ENCODE data around the gene DEPDC4.
"Not testable (repeated sequence)": the region's sequence is repeated elsewhere in the genome, so short reads cannot be mapped to it uniquely, and the experiment has no call there.

The DEPDC4 gene

DNA sequence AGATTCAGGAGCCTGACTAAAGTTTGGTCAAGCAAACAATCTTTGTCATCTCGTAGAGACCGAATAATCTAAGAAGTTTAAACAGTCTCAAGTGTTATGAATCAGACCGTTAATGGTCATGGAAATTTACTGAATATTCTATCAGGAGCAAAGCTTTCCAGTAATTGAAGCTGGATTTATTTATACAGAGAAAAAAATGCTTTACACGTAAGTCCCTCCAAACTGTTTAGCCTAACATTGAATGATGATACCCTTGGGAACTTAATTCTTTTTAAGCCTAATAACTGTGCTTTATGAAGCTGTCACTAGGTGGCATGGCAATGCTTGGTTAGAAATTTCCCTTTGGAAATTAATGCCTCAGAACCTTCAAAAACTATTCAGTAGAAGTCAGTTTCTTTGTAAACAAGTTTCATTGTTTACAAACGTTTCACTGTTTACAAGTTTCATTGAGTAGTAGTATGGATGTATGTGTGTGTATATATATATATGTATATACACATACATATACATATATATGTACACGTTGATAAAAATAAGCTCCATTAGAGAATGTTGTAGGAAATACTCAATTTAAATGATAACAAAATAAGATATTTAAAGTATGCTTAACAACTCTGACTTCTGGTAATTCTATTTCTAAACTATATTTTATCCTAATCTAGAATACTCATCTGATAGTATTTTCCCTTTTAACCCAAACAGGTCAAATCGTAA, 32.1 kb downstream of the DEPDC4 start:
- H3K27ac ChIP-seq (ENCODE audit: low read depth, low read length), result no peak overlapping the region

DNA sequence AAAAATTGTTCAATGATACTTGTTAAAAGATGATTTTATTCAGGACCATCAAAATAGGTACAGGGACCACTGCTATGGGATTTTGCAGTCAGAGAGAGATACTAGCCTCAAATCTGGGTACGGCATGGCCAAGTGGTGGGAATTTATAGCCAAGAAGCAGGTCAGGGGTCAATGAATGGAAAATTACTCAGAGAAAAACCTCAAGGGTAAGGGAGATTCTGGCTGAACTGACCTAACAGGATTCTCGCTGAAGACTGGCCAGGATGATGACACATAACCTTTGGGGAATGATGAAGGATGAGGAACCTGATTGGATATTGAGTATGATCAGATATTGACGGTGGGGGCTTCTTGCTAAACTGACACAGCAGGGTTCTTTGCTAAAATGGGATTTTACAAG, 32.7 kb downstream of the DEPDC4 start:
- no peaks in the 10 kb centered on the region for H3K9me3 ChIP-seq (ENCODE audit: control insufficient read depth, insufficient read depth, low read length)
- H3K27me3 ChIP-seq (ENCODE audit: control insufficient read depth, insufficient read depth, low read length), result no peaks in the 10 kb centered on the region
- H3K4me1 ChIP-seq (ENCODE audit: control insufficient read depth, insufficient read depth, low read length), result no peaks in the 10 kb centered on the region
- H3K36me3 ChIP-seq (ENCODE audit: control insufficient read depth, insufficient read depth, low read length), result no peaks in the 10 kb centered on the region
- no peak overlapping the region for H3K9ac ChIP-seq (ENCODE audit: low read depth, low read length)
- H3K4me3 ChIP-seq (ENCODE audit: low read depth, low read length), result no peak overlapping the region
- H3K27ac ChIP-seq (ENCODE audit: low read depth, low read length), result no peak overlapping the region

More for the DNA sequence above, 32.1 kb downstream of the DEPDC4 start:
- Histone ChIP-seq H3K4me1 (ENCODE audit: control insufficient read depth, insufficient read depth, low read length) (no peaks in the 10 kb centered on the region), H3K9ac (ENCODE audit: low read depth, low read length) (no peak overlapping the region), H3K27me3 (ENCODE audit: control insufficient read depth, insufficient read depth, low read length) (no peaks in the 10 kb centered on the region), H3K4me3 (ENCODE audit: low read depth, low read length) (no peak overlapping the region), H3K9me3 (ENCODE audit: control insufficient read depth, insufficient read depth, low read length) (no peaks in the 10 kb centered on the region), H3K36me3 (ENCODE audit: control insufficient read depth, insufficient read depth, low read length) (no peaks in the 10 kb centered on the region)

DNA sequence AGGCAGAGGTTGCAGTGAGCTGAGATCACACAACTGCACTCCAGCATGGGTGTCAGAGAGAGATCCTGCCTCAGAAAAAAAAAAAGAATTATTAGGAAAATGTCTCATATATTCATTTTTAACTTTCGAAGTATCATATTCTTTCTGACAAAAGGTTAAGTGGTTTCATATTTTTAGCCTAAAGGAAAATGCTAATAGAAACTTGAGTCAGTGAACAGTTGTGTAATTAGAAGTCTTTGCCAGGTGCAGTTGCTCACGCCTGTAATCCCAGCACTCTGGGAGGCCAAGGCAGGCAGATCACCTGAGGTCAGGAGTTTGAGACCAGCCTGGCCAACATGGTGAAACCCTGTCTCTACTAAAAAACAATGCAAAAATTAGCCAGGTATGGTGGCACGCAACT, 35.0 kb downstream of the DEPDC4 start:
- not testable (repeated sequence) for H3K4me1 ChIP-seq (ENCODE audit: control insufficient read depth, insufficient read depth, low read length); H3K9ac ChIP-seq (ENCODE audit: low read depth, low read length); H3K27ac ChIP-seq (ENCODE audit: low read depth, low read length); H3K27me3 ChIP-seq (ENCODE audit: control insufficient read depth, insufficient read depth, low read length); H3K36me3 ChIP-seq (ENCODE audit: control insufficient read depth, insufficient read depth, low read length); H3K4me3 ChIP-seq (ENCODE audit: low read depth, low read length); H3K9me3 ChIP-seq (ENCODE audit: control insufficient read depth, insufficient read depth, low read length)

DNA sequence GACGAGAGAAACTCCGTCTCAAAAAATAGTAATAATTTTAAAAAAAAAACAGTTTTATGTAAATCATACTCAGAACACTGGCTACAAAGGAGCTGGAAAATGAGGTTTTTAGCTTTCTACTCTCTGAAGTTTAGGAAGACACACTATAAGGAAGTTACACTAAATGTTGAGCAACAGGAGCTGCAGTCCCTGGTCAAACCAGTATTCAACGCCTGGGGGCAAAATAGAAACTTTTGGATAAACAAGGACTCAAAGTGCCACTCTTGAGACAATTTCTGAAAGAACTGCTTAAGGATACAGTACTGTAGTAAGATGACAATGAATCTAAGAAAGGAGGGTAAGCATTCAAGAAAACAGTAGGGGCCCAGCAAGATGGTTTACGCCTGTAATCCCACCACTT, 37.0 kb downstream of the DEPDC4 start:
- H3K27me3 ChIP-seq (ENCODE audit: control insufficient read depth, insufficient read depth, low read length), result no peaks in the 10 kb centered on the region
- H3K9ac ChIP-seq (ENCODE audit: low read depth, low read length), result no peak overlapping the region
- H3K27ac ChIP-seq (ENCODE audit: low read depth, low read length), result no peak overlapping the region
- no peaks in the 10 kb centered on the region for H3K4me1 ChIP-seq (ENCODE audit: control insufficient read depth, insufficient read depth, low read length)
- peaks cover 9% of the 10 kb centered on the region; the same call in 1 of the 2 replicates for H3K36me3 ChIP-seq (ENCODE audit: control insufficient read depth, insufficient read depth, low read length)
- no peaks in the 10 kb centered on the region for H3K9me3 ChIP-seq (ENCODE audit: control insufficient read depth, insufficient read depth, low read length)
- no peak overlapping the region for H3K4me3 ChIP-seq (ENCODE audit: low read depth, low read length)

DNA sequence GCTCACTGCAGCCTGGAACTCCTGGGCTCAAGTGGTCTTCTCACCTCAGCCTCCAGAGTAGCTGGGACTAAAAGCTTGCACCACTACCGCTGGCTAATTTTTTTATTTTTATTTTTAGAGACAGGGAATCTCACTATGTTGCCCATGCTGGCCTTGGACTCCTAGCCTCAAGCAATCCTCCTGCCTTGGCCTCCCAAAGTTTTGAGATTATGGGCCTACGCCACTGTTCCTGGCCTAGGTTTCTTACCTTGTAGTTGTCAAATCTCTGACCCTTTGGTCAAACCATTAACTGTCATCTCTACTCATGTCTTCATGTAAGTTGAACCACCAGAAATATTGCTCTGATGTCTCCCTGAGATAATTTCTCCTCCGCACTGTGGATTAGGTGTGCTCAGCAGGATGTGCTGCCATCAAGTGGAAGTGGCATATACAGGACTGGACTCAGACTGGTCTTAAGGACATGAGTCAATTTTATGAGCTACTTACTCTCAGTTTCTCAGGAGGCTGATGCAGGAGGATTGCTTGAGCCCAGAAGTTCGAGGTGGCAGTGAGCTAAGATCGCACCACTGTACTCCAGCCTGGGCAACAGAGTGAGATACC, 37.7 kb downstream of the DEPDC4 start:
- H3K27ac ChIP-seq (ENCODE audit: low read depth, low read length), result no peak overlapping the region
- no peak overlapping the region for H3K4me3 ChIP-seq (ENCODE audit: low read depth, low read length)
- no peaks in the 10 kb centered on the region for H3K27me3 ChIP-seq (ENCODE audit: control insufficient read depth, insufficient read depth, low read length)
- peaks cover 15% of the 10 kb centered on the region for H3K36me3 ChIP-seq (ENCODE audit: control insufficient read depth, insufficient read depth, low read length)
- no peaks in the 10 kb centered on the region for H3K9me3 ChIP-seq (ENCODE audit: control insufficient read depth, insufficient read depth, low read length)
- no peaks in the 10 kb centered on the region for H3K4me1 ChIP-seq (ENCODE audit: control insufficient read depth, insufficient read depth, low read length)
- no peak overlapping the region for H3K9ac ChIP-seq (ENCODE audit: low read depth, low read length)

DNA sequence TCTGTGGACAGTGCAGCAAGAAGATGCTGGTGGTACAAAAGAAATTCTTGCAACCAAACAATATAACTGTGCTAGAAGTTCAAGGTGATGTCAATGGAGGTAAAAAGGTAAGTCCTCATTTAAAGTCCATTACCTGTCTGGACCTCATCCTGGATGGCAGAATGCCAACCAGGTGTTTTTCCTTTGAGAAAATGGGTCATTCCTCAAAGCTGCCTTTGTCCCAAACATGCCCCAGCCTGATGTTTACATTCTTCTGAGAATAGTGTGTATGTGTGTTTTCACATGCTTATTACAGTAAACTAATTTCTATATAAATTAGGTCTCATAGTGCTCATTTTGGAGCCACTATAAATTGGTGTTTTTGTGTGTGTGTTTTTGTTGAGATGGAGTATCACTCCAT, 41.4 kb downstream of the DEPDC4 start:
- Histone ChIP-seq H3K9ac (ENCODE audit: low read depth, low read length) (no peak overlapping the region), H3K27ac (ENCODE audit: low read depth, low read length) (no peak overlapping the region), H3K9me3 (ENCODE audit: control insufficient read depth, insufficient read depth, low read length) (no peaks in the 10 kb centered on the region), H3K36me3 (ENCODE audit: control insufficient read depth, insufficient read depth, low read length) (peaks cover 36% of the 10 kb centered on the region), H3K27me3 (ENCODE audit: control insufficient read depth, insufficient read depth, low read length) (no peaks in the 10 kb centered on the region), H3K4me3 (ENCODE audit: low read depth, low read length) (no peak overlapping the region), H3K4me1 (ENCODE audit: control insufficient read depth, insufficient read depth, low read length) (no peaks in the 10 kb centered on the region)

DNA sequence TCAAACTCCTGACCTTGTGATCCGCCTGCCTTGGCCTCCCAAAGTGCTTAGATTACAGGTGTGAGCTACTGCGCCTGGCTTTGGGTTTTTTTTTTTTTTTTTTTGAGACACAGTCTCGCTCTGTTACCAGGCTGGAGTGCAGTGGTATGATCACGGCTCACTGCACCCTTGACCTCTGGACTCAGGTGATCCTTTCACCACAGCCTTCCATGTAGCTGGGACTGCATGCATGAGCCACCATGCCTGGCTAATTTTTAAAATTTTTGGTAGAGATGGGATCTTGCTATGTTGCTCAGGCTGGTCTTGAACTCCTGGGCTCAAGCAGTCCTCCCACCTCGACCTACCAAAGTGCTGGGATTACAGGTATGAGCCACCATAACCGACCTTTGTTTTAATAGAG, 44.7 kb downstream of the DEPDC4 start:
- peaks cover 66% of the 10 kb centered on the region for H3K36me3 ChIP-seq (ENCODE audit: control insufficient read depth, insufficient read depth, low read length)
- not testable (repeated sequence) for H3K9me3 ChIP-seq (ENCODE audit: control insufficient read depth, insufficient read depth, low read length); H3K27ac ChIP-seq (ENCODE audit: low read depth, low read length)

DNA sequence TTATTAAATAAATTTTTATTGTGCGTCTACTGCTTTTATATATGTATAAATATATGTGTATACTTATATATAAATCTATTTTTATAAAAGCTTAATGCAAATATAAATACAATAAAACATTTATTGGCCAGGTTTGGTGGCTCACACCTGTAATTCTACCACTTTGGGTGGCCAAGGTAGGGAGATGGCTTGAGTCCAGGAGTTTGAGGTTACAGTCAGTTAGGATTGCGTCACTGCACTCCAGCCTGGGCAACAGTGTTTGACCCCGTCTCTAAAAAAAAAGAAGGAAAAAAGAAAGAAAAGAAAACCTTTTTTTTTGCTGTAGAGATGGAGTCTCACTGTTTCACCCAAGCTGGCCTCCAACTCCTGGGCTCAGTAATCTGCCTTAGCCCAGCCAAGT, 45.4 kb downstream of the DEPDC4 start:
- H3K9ac ChIP-seq (ENCODE audit: low read depth, low read length), result no peak overlapping the region
- no peaks in the 10 kb centered on the region for H3K4me1 ChIP-seq (ENCODE audit: control insufficient read depth, insufficient read depth, low read length)
- H3K36me3 ChIP-seq (ENCODE audit: control insufficient read depth, insufficient read depth, low read length), result peaks cover 66% of the 10 kb centered on the region
- H3K27me3 ChIP-seq (ENCODE audit: control insufficient read depth, insufficient read depth, low read length), result no peaks in the 10 kb centered on the region
- no peaks in the 10 kb centered on the region for H3K9me3 ChIP-seq (ENCODE audit: control insufficient read depth, insufficient read depth, low read length)
- H3K4me3 ChIP-seq (ENCODE audit: low read depth, low read length), result no peak overlapping the region
- H3K27ac ChIP-seq (ENCODE audit: low read depth, low read length), result no peak overlapping the region

More for the DNA sequence above, 44.7 kb downstream of the DEPDC4 start:
- H3K9ac ChIP-seq (ENCODE audit: low read depth, low read length); H3K4me1 ChIP-seq (ENCODE audit: control insufficient read depth, insufficient read depth, low read length); H3K4me3 ChIP-seq (ENCODE audit: low read depth, low read length); H3K27me3 ChIP-seq (ENCODE audit: control insufficient read depth, insufficient read depth, low read length): not testable (repeated sequence)

DNA sequence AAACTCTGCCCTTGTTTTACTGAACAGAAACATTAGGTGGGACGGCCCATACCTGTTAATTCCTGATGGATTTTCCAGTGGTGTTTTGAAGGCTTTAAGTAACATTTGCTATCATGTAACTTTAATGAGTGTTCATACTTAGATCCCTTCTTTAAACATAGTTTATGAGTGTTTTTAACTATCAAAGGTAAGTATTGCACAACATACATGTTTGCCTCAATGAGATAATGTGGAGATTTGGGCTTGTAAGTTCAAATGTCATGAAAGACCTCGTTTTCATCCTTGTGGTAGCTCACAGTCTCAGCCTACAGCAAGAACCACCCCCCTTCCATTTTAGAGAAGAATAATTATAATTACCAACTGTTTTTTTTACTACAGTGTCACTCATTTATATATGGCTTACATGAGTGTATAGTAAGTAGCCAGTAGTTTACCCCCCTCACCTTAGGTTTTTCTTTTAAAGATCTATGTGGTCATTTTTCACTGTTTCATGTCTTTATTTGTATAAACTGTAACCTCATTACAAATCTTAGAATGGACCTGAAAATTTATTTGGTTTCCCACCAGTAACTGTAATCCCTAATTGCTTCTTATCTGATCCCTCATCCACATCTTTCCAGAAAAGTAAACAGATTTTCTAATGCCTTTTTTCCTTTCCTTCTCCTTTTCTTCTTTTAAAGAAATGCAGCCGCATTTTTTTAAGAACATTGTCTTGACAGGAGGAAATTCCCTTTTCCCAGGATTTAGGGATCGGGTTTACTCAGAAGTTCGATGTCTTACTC, 47.4 kb downstream of the DEPDC4 start:
- Histone ChIP-seq H3K4me1 (ENCODE audit: control insufficient read depth, insufficient read depth, low read length) (no peaks in the 10 kb centered on the region), H3K9me3 (ENCODE audit: control insufficient read depth, insufficient read depth, low read length) (no peaks in the 10 kb centered on the region), H3K9ac (ENCODE audit: low read depth, low read length) (no peak overlapping the region), H3K36me3 (ENCODE audit: control insufficient read depth, insufficient read depth, low read length) (peaks cover 70% of the 10 kb centered on the region), H3K27me3 (ENCODE audit: control insufficient read depth, insufficient read depth, low read length) (no peaks in the 10 kb centered on the region), H3K4me3 (ENCODE audit: low read depth, low read length) (no peak overlapping the region), H3K27ac (ENCODE audit: low read depth, low read length) (no peak overlapping the region)

DNA sequence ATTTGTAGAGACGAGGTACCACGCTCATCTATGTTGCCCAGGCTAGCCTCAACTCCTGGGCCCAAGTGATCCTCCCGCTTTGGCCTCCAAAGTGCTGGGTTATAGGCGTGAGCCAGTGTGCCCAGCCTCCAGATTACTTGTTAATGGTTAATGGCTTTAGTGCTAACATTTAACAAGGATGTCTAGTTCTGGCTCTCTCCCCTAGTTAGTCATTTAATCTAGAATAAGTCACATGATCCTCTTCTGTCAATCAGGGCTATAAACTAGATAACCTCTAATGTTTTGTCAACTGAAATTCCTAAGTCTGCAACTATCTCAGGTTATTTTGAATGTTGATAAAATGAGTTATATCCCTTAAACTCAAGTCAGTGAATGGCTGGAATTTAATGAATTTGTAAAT, 50.5 kb downstream of the DEPDC4 start:
- H3K4me1 ChIP-seq (ENCODE audit: control insufficient read depth, insufficient read depth, low read length), result no peaks in the 10 kb centered on the region

DNA sequence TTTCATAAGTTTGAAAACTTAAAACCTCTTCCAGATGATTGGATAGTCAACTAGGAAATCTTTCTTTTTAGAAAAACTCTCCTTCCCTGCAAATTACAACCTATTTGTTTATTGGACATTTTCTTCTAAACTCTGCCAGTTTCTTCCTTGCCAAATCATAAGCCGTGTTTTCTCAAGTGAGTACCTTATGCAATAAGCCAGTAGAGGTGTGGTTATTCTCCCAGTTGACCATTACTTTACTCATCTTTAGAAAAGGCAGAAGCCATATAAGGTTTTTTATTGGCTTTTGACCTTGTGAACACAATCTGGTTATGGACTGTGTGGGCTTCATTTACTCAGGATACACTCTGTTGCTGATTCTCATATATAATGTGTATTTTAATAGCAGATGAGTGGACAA, 51.7 kb downstream of the DEPDC4 start:
- no peaks in the 10 kb centered on the region for H3K9me3 ChIP-seq (ENCODE audit: control insufficient read depth, insufficient read depth, low read length)
- no peak overlapping the region for H3K4me3 ChIP-seq (ENCODE audit: low read depth, low read length)
- no peak overlapping the region for H3K9ac ChIP-seq (ENCODE audit: low read depth, low read length)
- H3K36me3 ChIP-seq (ENCODE audit: control insufficient read depth, insufficient read depth, low read length), result peaks cover 83% of the 10 kb centered on the region
- H3K4me1 ChIP-seq (ENCODE audit: control insufficient read depth, insufficient read depth, low read length), result no peaks in the 10 kb centered on the region
- no peaks in the 10 kb centered on the region for H3K27me3 ChIP-seq (ENCODE audit: control insufficient read depth, insufficient read depth, low read length)
- no peak overlapping the region for H3K27ac ChIP-seq (ENCODE audit: low read depth, low read length)

More for the DNA sequence above, 50.5 kb downstream of the DEPDC4 start:
- H3K27me3 ChIP-seq (ENCODE audit: control insufficient read depth, insufficient read depth, low read length), result no peaks in the 10 kb centered on the region
- no peaks in the 10 kb centered on the region for H3K9me3 ChIP-seq (ENCODE audit: control insufficient read depth, insufficient read depth, low read length)
- no peak overlapping the region for H3K9ac ChIP-seq (ENCODE audit: low read depth, low read length)
- no peak overlapping the region for H3K27ac ChIP-seq (ENCODE audit: low read depth, low read length)
- H3K4me3 ChIP-seq (ENCODE audit: low read depth, low read length), result no peak overlapping the region
- peaks cover 84% of the 10 kb centered on the region for H3K36me3 ChIP-seq (ENCODE audit: control insufficient read depth, insufficient read depth, low read length)
